Measurements from ENCODE around the gene SH3PXD2B.

SH3PXD2B gene

DNA sequence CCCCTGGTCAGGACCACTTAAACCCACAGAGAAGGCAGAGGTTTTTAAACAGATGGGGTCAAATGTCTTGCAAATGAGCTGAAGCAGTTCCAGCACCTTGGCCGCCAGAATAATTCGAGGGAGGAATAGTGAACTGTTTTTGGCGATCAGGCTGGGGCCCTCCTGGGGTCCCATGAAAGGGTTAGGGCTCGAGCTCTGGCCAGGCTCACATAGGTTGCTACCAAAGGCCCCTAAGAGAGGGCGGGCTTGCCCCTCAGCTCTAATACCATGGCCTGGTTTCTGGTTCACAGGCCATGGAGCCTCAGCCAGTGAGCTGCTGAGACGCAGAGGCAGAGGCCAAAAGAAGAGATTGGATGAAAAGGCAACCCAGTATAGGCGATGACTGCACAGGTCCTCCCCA lies 96.0 kb downstream of the SH3PXD2B start:
- no peak for DNase-seq (ENCODE audit: low read depth in 1 of 2, low spot score in 1 of 2)
- Histone ChIP-seq H3K4me3 (replicated peaks; ENCODE audit: insufficient read depth, low read length) (no peak overlapping the region), H3K27ac (replicated peaks) (no peak overlapping the region), H3K27me3 (ENCODE audit: insufficient read depth, poor library complexity, severe bottlenecking) (no peaks in the 10 kb centered on the region)
- no peak for TF ChIP-seq SPI1 (IDR thresholded peaks at IDR 0.05; ENCODE audit: borderline replicate concordance, low read depth)
- TF ChIP-seq GABPA (IDR thresholded peaks at IDR 0.05; ENCODE audit: low read depth), result no peak
- no peak for TF ChIP-seq POLR2AphosphoS5 (IDR thresholded peaks at IDR 0.05; ENCODE audit: low read depth)
- TF ChIP-seq REST (IDR thresholded peaks at IDR 0.05; ENCODE audit: insufficient replicate concordance, low read depth), result no peak
- TF ChIP-seq, protein P1, sequence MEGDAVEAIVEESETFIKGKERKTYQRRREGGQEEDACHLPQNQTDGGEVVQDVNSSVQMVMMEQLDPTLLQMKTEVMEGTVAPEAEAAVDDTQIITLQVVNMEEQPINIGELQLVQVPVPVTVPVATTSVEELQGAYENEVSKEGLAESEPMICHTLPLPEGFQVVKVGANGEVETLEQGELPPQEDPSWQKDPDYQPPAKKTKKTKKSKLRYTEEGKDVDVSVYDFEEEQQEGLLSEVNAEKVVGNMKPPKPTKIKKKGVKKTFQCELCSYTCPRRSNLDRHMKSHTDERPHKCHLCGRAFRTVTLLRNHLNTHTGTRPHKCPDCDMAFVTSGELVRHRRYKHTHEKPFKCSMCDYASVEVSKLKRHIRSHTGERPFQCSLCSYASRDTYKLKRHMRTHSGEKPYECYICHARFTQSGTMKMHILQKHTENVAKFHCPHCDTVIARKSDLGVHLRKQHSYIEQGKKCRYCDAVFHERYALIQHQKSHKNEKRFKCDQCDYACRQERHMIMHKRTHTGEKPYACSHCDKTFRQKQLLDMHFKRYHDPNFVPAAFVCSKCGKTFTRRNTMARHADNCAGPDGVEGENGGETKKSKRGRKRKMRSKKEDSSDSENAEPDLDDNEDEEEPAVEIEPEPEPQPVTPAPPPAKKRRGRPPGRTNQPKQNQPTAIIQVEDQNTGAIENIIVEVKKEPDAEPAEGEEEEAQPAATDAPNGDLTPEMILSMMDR (IDR thresholded peaks at IDR 0.05; ENCODE audit: insufficient read depth, low read length), result no peak

DNA sequence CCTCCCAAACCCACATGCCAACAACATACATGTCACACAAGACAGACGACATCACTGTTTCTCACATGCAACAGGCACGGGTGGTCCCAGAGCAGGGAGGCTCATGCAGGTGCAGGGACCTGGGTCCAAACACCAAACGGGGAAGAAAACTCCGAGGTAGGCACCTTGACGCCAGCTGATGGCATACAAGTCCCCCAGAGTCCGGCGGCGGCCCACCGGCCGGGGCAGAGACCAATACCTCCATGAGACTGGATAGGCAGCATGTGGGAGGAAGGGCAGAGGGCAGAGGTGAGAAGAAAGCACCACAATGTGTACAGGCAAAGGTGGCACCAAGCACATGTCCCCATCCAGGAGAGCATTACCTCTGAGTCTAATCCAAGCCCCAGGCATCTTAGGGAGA lies 97.8 kb downstream of the SH3PXD2B start:
- no peak for TF ChIP-seq GABPA (IDR thresholded peaks at IDR 0.05; ENCODE audit: low read depth)
- no peak for TF ChIP-seq POLR2AphosphoS5 (IDR thresholded peaks at IDR 0.05; ENCODE audit: low read depth)
- no peak for TF ChIP-seq REST (IDR thresholded peaks at IDR 0.05; ENCODE audit: insufficient replicate concordance, low read depth)
- TF ChIP-seq, protein P1 (IDR thresholded peaks at IDR 0.05; ENCODE audit: insufficient read depth, low read length), result no peak
- TF ChIP-seq SPI1 (IDR thresholded peaks at IDR 0.05; ENCODE audit: borderline replicate concordance, low read depth), result no peak
- Histone ChIP-seq H3K4me3 (replicated peaks; ENCODE audit: insufficient read depth, low read length) (no peak overlapping the region), H3K27ac (replicated peaks) (no peak overlapping the region), H3K27me3 (ENCODE audit: insufficient read depth, poor library complexity, severe bottlenecking) (no peaks in the 10 kb centered on the region)
- DNase-seq (ENCODE audit: low read depth in 1 of 2, low spot score in 1 of 2), result no peak

DNA sequence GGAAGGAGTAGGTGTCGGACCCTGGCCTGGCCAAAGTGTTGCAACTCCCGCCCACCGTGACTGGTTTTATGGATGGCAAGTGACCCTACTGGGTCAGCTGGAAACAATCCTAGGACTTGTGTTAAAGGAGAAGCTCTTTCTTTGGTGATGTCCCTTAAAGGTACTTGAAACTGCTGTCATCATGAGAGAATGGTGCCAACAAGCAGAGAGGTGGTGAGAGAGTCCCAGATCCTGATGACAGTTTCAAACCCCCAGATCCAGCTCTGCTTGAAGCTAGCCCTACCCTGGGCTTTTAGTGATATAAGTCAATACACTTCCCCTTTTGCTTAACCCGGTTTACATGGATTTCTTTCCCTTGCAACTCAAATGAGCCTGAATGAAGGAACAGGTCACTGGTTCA lies 98.3 kb downstream of the SH3PXD2B start:
- H3K27ac ChIP-seq (replicated peaks), result no peak overlapping the region
- H3K27me3 ChIP-seq (ENCODE audit: insufficient read depth, poor library complexity, severe bottlenecking), result no peaks in the 10 kb centered on the region
- no peak for DNase-seq (ENCODE audit: low read depth in 1 of 2, low spot score in 1 of 2)
- no peak for TF ChIP-seq POLR2AphosphoS5 (IDR thresholded peaks at IDR 0.05; ENCODE audit: low read depth)
- peak; percentile 70 for TF ChIP-seq SPI1 (IDR thresholded peaks at IDR 0.05; ENCODE audit: borderline replicate concordance, low read depth)
- H3K4me3 ChIP-seq (replicated peaks; ENCODE audit: insufficient read depth, low read length), result no peak overlapping the region

DNA sequence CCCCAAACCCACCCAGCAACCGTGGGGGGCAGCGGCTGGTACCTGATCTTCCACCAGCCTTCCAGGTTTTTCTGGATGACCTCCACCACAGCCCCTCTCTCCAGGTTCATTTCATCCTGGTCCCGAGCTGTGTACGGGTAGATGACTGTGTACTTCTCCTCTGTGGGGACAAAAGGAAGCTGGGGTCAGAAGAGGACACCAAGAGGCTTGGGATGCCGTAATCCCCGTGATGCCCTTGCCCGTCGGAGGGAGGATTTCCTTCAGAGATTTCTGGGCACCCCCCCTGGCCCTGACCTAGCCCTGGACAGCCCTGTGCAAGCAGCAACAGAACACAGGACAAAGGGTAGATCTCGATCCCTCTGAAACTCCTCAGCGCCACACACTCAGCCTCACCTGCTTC lies 100.5 kb downstream of the SH3PXD2B start:
- Histone ChIP-seq H3K27me3 (ENCODE audit: insufficient read depth, poor library complexity, severe bottlenecking) (no peaks in the 10 kb centered on the region), H3K27ac (replicated peaks) (no peak overlapping the region), H3K4me3 (replicated peaks; ENCODE audit: insufficient read depth, low read length) (no peak overlapping the region)
- DNase-seq (ENCODE audit: low read depth in 1 of 2, low spot score in 1 of 2), result no peak
- TF ChIP-seq, protein P1 (IDR thresholded peaks at IDR 0.05; ENCODE audit: insufficient read depth, low read length), result no peak
- no peak for TF ChIP-seq REST (IDR thresholded peaks at IDR 0.05; ENCODE audit: insufficient replicate concordance, low read depth)
- no peak for TF ChIP-seq GABPA (IDR thresholded peaks at IDR 0.05; ENCODE audit: low read depth)
- TF ChIP-seq POLR2AphosphoS5 (IDR thresholded peaks at IDR 0.05; ENCODE audit: low read depth), result no peak
- no peak for TF ChIP-seq SPI1 (IDR thresholded peaks at IDR 0.05; ENCODE audit: borderline replicate concordance, low read depth)
